ENCODE results near the gene SLC16A7. TPM values are rescaled to one million over a fixed set of nuclear protein-coding genes. Genes with fewer than 3 reads are reported as not detected.

Gene SLC16A7
- total and polyA plus RNA-seq, 9 of the 15 experiments (the other 6 are each of a cell fraction or from before 2014, with no cell fraction given): 0.18 TPM; not detected in 8

DNA sequence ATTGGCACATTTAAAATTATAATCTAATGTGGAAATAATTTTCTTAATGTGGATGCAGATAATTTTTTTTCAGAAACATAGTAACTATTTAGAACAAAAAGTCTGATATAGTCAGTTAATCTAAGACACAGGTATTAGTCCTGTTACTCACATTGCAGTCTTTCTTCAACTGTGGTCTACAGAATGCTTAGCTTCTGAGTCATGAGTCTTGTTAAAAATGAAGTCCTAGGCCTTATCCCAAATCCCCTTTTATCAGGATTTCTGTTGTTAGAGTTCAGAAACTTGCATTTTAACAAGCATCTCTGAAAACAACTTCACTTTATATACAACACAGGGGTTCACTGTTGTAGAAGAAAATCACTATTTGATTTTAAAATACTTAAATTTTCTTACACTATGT, 112.2 kb downstream of the SLC16A7 start (continued):
- TF ChIP-seq, protein P1, sequence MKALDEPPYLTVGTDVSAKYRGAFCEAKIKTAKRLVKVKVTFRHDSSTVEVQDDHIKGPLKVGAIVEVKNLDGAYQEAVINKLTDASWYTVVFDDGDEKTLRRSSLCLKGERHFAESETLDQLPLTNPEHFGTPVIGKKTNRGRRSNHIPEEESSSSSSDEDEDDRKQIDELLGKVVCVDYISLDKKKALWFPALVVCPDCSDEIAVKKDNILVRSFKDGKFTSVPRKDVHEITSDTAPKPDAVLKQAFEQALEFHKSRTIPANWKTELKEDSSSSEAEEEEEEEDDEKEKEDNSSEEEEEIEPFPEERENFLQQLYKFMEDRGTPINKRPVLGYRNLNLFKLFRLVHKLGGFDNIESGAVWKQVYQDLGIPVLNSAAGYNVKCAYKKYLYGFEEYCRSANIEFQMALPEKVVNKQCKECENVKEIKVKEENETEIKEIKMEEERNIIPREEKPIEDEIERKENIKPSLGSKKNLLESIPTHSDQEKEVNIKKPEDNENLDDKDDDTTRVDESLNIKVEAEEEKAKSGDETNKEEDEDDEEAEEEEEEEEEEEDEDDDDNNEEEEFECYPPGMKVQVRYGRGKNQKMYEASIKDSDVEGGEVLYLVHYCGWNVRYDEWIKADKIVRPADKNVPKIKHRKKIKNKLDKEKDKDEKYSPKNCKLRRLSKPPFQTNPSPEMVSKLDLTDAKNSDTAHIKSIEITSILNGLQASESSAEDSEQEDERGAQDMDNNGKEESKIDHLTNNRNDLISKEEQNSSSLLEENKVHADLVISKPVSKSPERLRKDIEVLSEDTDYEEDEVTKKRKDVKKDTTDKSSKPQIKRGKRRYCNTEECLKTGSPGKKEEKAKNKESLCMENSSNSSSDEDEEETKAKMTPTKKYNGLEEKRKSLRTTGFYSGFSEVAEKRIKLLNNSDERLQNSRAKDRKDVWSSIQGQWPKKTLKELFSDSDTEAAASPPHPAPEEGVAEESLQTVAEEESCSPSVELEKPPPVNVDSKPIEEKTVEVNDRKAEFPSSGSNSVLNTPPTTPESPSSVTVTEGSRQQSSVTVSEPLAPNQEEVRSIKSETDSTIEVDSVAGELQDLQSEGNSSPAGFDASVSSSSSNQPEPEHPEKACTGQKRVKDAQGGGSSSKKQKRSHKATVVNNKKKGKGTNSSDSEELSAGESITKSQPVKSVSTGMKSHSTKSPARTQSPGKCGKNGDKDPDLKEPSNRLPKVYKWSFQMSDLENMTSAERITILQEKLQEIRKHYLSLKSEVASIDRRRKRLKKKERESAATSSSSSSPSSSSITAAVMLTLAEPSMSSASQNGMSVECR (CRISPR knock-in tag; IDR thresholded peaks at IDR 0.05): no peak
- no peak for TF ChIP-seq ZNF57 (CRISPR knock-in tag; IDR thresholded peaks at IDR 0.05)
- no peak for TF ChIP-seq SP2 (IDR thresholded peaks at IDR 0.05; ENCODE audit: extremely low read depth, low read depth, low read length, poor library complexity, severe bottlenecking)
- no peak for TF ChIP-seq NRF1 (conservative IDR thresholded peaks at IDR 0.05 in 1 of 2, IDR thresholded peaks at IDR 0.05 in 1 of 2)
- TF ChIP-seq MEIS2 (IDR thresholded peaks at IDR 0.05; ENCODE audit: partially characterized antibody): no peak

DNA sequence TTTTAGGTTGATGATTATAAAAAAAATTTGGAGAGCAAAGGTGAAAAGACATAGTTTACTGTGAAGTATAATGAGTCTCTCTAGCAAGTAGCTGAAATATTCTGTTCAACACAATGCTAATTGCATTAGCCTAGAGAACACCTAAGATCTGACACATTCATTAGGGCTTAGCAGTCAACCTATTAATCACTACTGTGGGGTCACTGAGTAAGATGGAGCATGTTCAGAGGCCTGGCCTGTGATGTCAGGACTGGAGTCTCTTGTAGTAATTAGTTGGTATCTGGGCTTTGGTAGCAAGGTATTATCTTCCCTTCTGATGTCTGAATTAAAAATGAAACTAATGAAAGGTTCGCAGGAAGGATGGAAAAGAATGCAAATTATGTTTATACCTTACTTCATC, 112.7 kb downstream of the SLC16A7 start:
- H2AFZ ChIP-seq (ENCODE audit: low read depth, low read length): no peak overlapping the region
- 0% methylated on average over 1 of the region's 1 CpG for WGBS (ENCODE audit: insufficient coverage, low coverage, missing lambda C conversion rate)
- no TSS peak for BruUV-seq (replicated peaks)
- H3K36me3 ChIP-seq (ENCODE audit: control insufficient read depth, insufficient read depth, low read length): no peaks in the 10 kb centered on the region
- POLR2A ChIA-PET: no interaction called here
- H3K27ac ChIP-seq (ENCODE audit: extremely low read depth, low read depth, low read length): no peak overlapping the region
- no peak overlapping the region for H3K9ac ChIP-seq (ENCODE audit: insufficient read depth in 1 of 2, low read depth in 2 of 2, low read length in 2 of 2)
- ATAC-seq (no peak), DNase-seq (ENCODE audit: extremely low read depth in 1 of 4, low spot score in 3 of 4) (no peak), FAIRE-seq (no peak)
- CTCF ChIA-PET (ENCODE audit: low intra/inter-chr PET ratio): no interaction called here
- in situ Hi-C loops (cut with MboI) (no loop called here), intact Hi-C loops (cut with micrococcal nuclease) (no loop called here)
- no peaks in the 10 kb centered on the region for H3K79me2 ChIP-seq (ENCODE audit: control insufficient read depth, insufficient read depth, low read length)
- no peaks in the 10 kb centered on the region for H3K4me1 ChIP-seq (replicated peaks in 1 of 2; ENCODE audit: control insufficient read depth in 2 of 2, insufficient read depth in 2 of 2, low read length in 2 of 2)
- no peaks in the 10 kb centered on the region for H3K9me3 ChIP-seq (replicated peaks; ENCODE audit: control insufficient read depth, insufficient read depth, low read depth, low read length)
- no peak overlapping the region for H3K4me3 ChIP-seq
- no peaks in the 10 kb centered on the region for H3K9me1 ChIP-seq (ENCODE audit: control insufficient read depth, insufficient read depth, low read length)
- no peak overlapping the region for H3K4me2 ChIP-seq (ENCODE audit: insufficient read depth, low read length)
- H4K20me1 ChIP-seq (replicated peaks; ENCODE audit: control insufficient read depth, insufficient read depth, low read length): no peaks in the 10 kb centered on the region
- H3K27me3 ChIP-seq (ENCODE audit: control insufficient read depth in 2 of 2, insufficient read depth in 2 of 2, low read length in 2 of 2): no peaks in the 10 kb centered on the region
- TF ChIP-seq, protein P2, sequence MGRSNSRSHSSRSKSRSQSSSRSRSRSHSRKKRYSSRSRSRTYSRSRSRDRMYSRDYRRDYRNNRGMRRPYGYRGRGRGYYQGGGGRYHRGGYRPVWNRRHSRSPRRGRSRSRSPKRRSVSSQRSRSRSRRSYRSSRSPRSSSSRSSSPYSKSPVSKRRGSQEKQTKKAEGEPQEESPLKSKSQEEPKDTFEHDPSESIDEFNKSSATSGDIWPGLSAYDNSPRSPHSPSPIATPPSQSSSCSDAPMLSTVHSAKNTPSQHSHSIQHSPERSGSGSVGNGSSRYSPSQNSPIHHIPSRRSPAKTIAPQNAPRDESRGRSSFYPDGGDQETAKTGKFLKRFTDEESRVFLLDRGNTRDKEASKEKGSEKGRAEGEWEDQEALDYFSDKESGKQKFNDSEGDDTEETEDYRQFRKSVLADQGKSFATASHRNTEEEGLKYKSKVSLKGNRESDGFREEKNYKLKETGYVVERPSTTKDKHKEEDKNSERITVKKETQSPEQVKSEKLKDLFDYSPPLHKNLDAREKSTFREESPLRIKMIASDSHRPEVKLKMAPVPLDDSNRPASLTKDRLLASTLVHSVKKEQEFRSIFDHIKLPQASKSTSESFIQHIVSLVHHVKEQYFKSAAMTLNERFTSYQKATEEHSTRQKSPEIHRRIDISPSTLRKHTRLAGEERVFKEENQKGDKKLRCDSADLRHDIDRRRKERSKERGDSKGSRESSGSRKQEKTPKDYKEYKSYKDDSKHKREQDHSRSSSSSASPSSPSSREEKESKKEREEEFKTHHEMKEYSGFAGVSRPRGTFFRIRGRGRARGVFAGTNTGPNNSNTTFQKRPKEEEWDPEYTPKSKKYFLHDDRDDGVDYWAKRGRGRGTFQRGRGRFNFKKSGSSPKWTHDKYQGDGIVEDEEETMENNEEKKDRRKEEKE (IDR thresholded peaks at IDR 0.05; ENCODE audit: borderline replicate concordance in 1 of 2, control insufficient read depth in 1 of 2, low read depth in 2 of 2, low read length in 1 of 2): no peak
- TF ChIP-seq KLF6 (CRISPR knock-in tag; IDR thresholded peaks at IDR 0.05; ENCODE audit: borderline replicate concordance) (no peak), ZNF764 (CRISPR knock-in tag; IDR thresholded peaks at IDR 0.05; ENCODE audit: low read depth) (no peak), SRSF7 (optimal IDR thresholded peaks at IDR 0.05; ENCODE audit: low read depth, low read length) (no peak)
- TF ChIP-seq, protein P3, sequence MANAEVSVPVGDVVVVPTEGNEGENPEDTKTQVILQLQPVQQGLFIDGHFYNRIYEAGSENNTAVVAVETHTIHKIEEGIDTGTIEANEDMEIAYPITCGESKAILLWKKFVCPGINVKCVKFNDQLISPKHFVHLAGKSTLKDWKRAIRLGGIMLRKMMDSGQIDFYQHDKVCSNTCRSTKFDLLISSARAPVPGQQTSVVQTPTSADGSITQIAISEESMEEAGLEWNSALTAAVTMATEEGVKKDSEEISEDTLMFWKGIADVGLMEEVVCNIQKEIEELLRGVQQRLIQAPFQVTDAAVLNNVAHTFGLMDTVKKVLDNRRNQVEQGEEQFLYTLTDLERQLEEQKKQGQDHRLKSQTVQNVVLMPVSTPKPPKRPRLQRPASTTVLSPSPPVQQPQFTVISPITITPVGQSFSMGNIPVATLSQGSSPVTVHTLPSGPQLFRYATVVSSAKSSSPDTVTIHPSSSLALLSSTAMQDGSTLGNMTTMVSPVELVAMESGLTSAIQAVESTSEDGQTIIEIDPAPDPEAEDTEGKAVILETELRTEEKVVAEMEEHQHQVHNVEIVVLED (CRISPR knock-in tag; IDR thresholded peaks at IDR 0.05): no peak
